Stimulated activated naive CD8-positive, alpha-beta T cell treated with anti-CD3 and anti-CD28 coated beads, Interleukin-15, Interleukin-2, amounts not matched to agents 100 ng/mL and 50 ng/mL, for 24 hours (primary cell): ENCODE measurements around the gene GORASP2.
A peak's percentile ranks its signal among the peaks of the same experiment; 100 is the strongest.

ENCODE experiments used
- H3K27ac Mint-ChIP-seq: one replicate; pipeline ENCODE4 v1.8.0; 2021; ENCODE audit warnings: mild to moderate bottlenecking, mixed read lengths
- H3K27me3 Mint-ChIP-seq: one replicate; pipeline ENCODE4 v1.8.0; 2021; ENCODE audit warnings: mixed read lengths
- H3K36me3 Mint-ChIP-seq: one replicate; pipeline ENCODE4 v1.8.0; 2021; ENCODE audit warnings: low read depth, mixed read lengths
- H3K4me1 Mint-ChIP-seq: one replicate; pipeline ENCODE4 v1.8.0; 2021; ENCODE audit warnings: low read depth, mixed read lengths
- H3K4me3 Mint-ChIP-seq: one replicate; pipeline ENCODE4 v1.8.0; 2021; ENCODE audit warnings: mild to moderate bottlenecking, mixed read lengths
- H3K9me3 Mint-ChIP-seq: one replicate; pipeline ENCODE4 v1.8.0; 2021; ENCODE audit warnings: mixed read lengths

The GORASP2 gene

DNA sequence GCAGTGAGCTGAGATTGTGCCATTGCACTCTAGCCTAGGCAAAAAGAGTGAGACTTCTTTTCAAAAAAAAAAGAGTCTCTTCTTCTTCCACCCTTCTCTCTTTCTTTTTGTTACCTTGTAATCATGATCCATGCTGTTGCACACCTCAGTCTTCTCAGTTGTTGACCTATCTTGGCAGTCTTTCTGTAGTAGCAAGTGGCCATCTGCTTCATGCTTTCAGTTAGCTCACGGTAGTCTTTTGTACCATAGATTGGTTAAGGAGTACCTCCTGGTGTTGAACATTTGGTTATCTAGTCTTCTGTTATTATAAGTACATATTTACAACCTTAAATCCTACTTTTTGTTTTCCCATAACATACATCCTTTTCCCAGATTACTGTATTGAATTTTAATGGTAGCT is 3.1 kb downstream of the GORASP2 start:
- Mint-ChIP-seq H3K4me1 (peaks cover 57% of the 10 kb centered on the region), H3K9me3 (no peaks in the 10 kb centered on the region), H3K27ac (no peak overlapping the region), H3K4me3 (peak overlapping the region; percentile 9), H3K27me3 (no peaks in the 10 kb centered on the region), H3K36me3 (peaks cover 56% of the 10 kb centered on the region)

DNA sequence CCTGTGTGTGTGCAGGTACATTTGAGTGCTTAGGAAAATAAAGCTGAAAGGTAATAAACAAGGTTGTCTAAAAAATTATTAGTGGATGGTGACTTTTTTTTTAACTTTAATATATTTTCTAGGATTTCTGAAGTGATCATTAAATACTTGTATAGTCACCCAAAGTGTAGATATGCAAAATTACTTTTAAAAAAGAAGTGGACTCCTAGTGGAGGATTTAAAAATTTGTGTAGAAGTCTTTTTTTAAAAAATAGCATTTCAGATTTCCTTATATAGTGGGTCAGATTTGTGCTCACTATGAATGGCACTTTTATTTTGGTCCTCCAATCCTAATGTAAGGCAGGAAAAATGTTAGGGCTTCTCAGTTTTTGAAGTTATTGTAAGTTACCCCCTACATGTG is 3.9 kb downstream of the GORASP2 start:
- Mint-ChIP-seq H3K36me3 (peaks cover 64% of the 10 kb centered on the region), H3K27me3 (no peaks in the 10 kb centered on the region), H3K9me3 (no peaks in the 10 kb centered on the region), H3K4me3 (no peak overlapping the region), H3K27ac (no peak overlapping the region), H3K4me1 (peaks cover 60% of the 10 kb centered on the region)

DNA sequence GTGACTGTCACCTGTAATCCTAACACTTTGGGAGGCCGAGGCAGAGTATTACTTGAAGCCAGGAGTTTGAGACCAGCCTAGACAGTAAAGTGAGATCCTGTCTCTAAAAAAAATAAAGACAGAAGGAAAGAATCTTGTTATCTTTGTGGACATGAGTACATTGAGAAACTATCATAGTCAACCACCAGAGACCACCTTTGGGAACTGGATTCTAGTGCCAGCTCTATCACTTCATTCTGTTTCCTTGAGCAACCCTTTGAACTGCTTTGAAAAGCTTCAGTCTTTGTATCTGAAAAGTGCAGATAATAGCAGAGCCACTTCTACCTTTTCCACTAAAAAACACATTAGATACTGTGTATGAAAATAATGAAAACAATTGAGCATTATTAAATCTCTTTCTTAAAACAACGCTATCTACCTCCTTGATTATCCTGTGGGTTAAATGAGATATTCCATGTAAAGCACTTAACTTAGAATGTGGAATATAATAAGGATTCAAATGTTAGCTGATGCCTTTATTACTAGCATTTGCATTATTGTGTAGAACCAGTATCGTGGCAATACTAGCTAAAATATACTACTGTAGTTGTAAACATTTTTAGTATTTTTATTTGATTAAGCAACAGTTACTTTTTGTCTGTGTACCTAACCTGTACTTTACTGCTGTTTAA is 8.8 kb downstream of the GORASP2 start:
- H3K9me3 Mint-ChIP-seq, result no peaks in the 10 kb centered on the region
- H3K4me3 Mint-ChIP-seq, result no peak overlapping the region
- H3K27me3 Mint-ChIP-seq, result no peaks in the 10 kb centered on the region
- H3K4me1 Mint-ChIP-seq, result peaks cover 67% of the 10 kb centered on the region
- peaks cover 59% of the 10 kb centered on the region for H3K36me3 Mint-ChIP-seq
- no peak overlapping the region for H3K27ac Mint-ChIP-seq

DNA sequence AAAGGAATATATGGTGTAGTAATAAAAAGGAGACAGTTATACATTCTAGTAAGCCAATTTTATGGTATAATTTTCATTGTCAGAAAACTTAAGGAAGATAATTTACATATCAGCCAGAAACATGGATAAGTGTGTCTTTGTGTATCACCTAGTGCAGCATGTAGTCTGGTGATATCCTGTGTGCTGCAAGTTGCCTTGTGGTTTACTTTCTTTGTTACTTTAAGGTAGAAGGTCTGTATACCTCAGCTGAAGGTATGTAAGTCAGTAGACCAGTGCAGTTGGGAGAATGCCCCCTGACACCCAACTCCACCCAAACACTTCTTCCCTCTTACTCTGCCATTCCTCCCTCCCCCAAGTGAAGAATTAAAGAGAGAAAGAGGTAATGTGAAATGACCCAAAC is 11.0 kb downstream of the GORASP2 start:
- H3K27me3 Mint-ChIP-seq, result no peaks in the 10 kb centered on the region
- H3K36me3 Mint-ChIP-seq, result peaks cover 43% of the 10 kb centered on the region
- peaks cover 78% of the 10 kb centered on the region for H3K4me1 Mint-ChIP-seq
- no peaks in the 10 kb centered on the region for H3K9me3 Mint-ChIP-seq
- H3K27ac Mint-ChIP-seq, result no peak overlapping the region
- H3K4me3 Mint-ChIP-seq, result no peak overlapping the region

DNA sequence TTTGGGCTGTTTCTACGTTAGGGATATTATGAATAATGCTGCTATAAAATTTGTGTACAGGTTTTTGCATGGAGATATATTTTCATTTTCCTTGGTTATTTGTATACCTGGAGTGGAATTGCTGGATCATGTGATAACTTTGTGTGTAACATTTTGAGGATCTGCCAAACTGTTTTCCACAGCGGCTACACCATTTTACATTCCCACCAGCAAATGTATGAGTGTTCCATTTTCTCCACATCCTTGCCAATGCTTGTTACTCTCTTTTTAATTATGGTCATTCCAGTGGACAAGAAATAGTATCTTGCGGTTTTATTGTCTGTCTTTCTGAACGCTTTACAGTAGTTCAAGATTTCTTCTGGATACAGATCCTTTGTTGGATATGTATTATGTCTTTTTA is 13.6 kb downstream of the GORASP2 start:
- no peaks in the 10 kb centered on the region for H3K9me3 Mint-ChIP-seq
- no peaks in the 10 kb centered on the region for H3K27me3 Mint-ChIP-seq
- H3K27ac Mint-ChIP-seq, result no peak overlapping the region
- H3K4me3 Mint-ChIP-seq, result no peak overlapping the region
- H3K36me3 Mint-ChIP-seq, result peaks cover 28% of the 10 kb centered on the region
- H3K4me1 Mint-ChIP-seq, result peaks cover 72% of the 10 kb centered on the region

DNA sequence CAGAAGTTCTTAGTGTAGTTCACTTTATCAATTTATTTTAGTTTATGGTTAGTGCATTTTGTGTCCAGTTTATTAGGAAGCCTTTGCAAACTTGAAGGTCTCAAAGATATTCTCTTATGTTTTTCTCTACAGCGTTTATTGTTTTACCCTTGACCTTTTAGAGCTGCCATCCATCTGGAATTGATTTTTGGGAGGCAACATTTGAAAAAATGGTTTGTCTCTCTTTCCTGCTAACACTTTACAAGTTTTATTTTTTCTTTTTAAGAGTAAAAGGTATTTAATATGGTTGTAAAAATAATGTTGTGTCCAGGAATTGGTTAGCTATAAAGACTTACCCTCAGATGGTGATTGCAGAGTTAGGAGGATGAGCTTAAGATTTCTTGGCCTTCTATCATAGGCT is 14.0 kb downstream of the GORASP2 start:
- peaks cover 25% of the 10 kb centered on the region for H3K36me3 Mint-ChIP-seq
- H3K4me1 Mint-ChIP-seq, result peaks cover 68% of the 10 kb centered on the region
- no peak overlapping the region for H3K27ac Mint-ChIP-seq
- no peak overlapping the region for H3K4me3 Mint-ChIP-seq
- H3K9me3 Mint-ChIP-seq, result no peaks in the 10 kb centered on the region
- no peaks in the 10 kb centered on the region for H3K27me3 Mint-ChIP-seq

DNA sequence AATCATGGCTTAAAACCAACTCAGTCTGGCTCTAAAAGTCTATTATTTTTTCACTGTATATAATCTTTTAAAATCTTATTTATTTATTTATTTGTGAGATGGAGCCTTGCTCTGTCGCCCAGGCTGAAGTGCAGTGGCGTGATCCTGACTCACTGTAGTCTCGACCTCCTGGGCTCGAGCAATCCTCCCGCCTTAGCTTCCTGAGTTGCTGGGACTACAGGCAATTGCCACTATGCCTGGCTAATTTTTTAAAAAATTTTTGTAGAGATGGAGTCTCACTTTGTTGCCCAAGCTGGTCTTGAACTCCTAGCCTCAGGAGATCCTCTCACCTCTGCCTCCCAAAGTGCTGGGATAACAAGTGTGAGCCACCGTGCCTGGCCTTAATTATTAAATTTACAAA is 14.5 kb downstream of the GORASP2 start:
- Mint-ChIP-seq H3K27me3 (no peaks in the 10 kb centered on the region), H3K4me1 (peaks cover 62% of the 10 kb centered on the region), H3K9me3 (no peaks in the 10 kb centered on the region), H3K36me3 (peaks cover 22% of the 10 kb centered on the region), H3K27ac (no peak overlapping the region), H3K4me3 (no peak overlapping the region)

DNA sequence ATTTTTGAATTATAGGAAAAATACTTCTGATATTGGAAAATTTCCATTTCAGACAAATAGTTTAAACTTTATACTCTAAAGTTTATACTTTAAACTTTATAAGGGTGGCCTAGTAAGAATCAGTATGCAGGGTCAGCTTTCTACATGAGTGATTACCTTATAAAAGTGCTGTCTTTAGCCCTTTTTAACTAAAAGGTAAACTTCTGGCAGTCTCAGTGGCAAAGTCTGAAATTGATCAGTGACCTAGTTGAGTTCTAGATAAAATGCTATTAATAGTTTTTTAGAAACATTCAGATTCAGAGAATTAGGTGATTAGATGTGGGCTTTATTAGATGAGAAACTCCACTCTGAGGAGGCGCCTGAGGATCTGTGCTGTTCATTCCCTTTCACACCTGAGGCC is 15.5 kb downstream of the GORASP2 start:
- Mint-ChIP-seq H3K4me1 (peaks cover 55% of the 10 kb centered on the region), H3K36me3 (peaks cover 19% of the 10 kb centered on the region), H3K9me3 (no peaks in the 10 kb centered on the region), H3K4me3 (no peak overlapping the region), H3K27me3 (no peaks in the 10 kb centered on the region), H3K27ac (no peak overlapping the region)

DNA sequence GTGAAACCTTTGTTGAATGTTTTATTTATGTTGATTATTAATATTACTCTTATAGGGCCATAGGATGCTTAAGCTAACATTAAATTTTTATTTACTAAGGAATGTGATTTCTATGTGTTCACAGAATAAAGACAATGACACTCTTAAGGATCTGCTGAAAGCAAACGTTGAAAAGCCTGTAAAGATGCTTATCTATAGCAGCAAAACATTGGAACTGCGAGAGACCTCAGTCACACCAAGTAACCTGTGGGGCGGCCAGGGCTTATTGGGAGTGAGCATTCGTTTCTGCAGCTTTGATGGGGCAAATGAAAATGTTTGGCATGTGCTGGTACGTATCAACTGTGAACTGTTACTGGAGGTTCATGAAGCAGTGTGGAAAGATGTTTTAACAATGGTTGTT is 20.4 kb downstream of the GORASP2 start:
- H3K4me3 Mint-ChIP-seq, result no peak overlapping the region
- peaks cover 15% of the 10 kb centered on the region for H3K4me1 Mint-ChIP-seq
- no peak overlapping the region for H3K27ac Mint-ChIP-seq
- no peaks in the 10 kb centered on the region for H3K27me3 Mint-ChIP-seq
- no peaks in the 10 kb centered on the region for H3K9me3 Mint-ChIP-seq
- H3K36me3 Mint-ChIP-seq, result peaks cover 53% of the 10 kb centered on the region

DNA sequence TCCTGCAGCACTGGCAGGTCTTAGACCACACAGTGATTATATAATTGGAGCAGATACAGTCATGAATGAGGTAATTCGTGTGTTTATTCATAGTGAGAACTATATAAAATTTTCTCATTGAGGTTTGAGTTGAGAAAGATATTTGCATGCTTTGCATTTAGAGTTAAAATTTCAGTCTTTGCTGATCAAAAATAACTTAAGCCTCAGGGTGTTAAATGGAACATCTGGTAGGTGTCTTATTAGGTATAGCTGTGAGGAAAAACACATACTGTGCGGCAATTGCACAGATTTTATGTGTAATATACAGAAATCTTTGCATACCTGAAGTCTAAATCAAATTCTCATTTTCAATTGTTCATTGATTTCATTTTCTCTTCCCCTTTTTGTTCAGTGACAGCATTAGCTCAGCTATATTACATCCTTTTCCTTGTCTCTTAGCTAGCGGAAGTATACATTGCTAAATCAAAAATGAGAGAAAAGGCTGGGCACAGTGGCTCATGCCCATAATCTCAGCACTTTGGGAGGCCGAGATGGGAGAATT is 21.2 kb downstream of the GORASP2 start:
- Mint-ChIP-seq H3K4me1 (peaks cover 8% of the 10 kb centered on the region), H3K4me3 (no peak overlapping the region), H3K9me3 (no peaks in the 10 kb centered on the region), H3K36me3 (peaks cover 58% of the 10 kb centered on the region), H3K27me3 (no peaks in the 10 kb centered on the region), H3K27ac (no peak overlapping the region)

DNA sequence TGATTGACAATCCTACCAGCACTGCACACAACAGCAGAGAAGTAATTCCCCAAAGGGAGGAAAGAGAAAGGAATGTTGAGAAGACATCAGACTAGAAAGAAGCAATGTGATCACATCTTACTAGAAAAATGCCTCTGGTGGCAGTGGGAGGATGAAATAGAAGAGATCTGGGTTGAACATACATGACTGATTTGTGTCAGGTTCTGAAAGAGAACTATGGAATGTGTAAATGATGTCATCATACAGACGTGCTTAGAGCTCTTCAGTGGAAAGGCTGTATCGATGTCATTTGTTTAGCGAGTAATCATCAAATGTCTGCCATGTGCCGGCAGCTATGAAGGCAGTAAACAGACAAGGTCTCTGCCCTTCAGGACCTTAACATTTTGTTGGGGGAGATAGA is 24.9 kb downstream of the GORASP2 start:
- Mint-ChIP-seq H3K4me3 (no peak overlapping the region), H3K27ac (no peak overlapping the region), H3K9me3 (no peaks in the 10 kb centered on the region), H3K36me3 (peaks cover 76% of the 10 kb centered on the region), H3K27me3 (no peaks in the 10 kb centered on the region), H3K4me1 (peaks cover 3% of the 10 kb centered on the region)

DNA sequence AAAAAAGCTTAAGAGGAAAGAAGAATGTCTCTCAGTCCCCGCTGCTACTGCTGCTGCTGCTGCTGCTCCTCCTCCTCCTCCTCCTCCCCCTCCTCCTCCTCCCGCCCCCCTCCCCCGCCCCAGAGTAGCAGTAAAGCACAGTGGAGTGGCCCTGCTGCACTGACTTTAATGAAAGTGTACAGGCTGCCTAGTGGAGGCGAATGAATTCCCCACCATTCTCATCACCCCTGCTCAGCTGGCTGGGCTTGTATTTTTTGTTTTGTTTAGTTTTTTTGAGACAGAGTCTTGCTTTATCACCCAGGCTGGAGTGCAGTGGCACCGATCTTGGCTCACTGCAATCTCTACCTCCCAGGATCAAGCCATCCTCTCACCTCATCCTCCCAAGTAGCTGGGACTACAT is 34.3 kb downstream of the GORASP2 start:
- Mint-ChIP-seq H3K36me3 (peaks cover 80% of the 10 kb centered on the region), H3K27me3 (no peaks in the 10 kb centered on the region), H3K4me1 (no peaks in the 10 kb centered on the region), H3K9me3 (no peaks in the 10 kb centered on the region), H3K27ac (no peak overlapping the region), H3K4me3 (no peak overlapping the region)

DNA sequence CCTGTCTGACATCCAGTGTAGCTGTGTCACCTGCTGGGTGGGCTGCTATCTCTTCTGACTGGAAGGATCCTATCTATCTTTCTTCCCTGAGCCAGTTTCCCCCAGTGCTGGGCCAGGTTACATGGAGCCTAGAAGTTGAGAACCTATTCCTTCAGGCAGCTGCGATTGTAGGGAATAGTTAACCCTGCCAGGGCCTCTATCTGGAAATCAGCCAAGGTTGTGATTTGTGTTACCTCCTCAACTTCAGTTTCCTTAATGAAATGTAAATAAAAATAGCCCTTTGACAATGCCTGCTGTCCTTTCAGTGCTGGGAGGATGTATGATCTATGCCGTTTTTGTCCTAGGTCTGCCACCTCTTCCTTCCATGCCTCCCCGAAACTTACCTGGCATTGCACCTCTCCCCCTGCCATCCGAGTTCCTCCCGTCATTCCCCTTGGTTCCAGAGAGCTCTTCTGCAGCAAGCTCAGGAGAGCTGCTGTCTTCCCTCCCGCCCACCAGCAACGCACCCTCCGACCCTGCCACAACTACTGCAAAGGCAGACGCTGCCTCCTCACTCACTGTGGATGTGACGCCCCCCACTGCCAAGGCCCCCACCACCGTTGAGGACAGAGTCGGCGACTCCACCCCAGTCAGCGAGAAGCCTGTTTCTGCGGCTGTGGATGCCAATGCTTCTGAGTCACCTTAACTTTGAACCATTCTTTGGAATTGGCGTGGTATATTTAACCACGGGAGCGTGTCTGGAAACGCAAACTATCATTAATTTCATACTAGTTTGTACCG is 36.6 kb downstream of the GORASP2 start:
- Mint-ChIP-seq H3K4me3 (no peak overlapping the region), H3K9me3 (no peaks in the 10 kb centered on the region), H3K36me3 (peaks cover 66% of the 10 kb centered on the region), H3K27me3 (no peaks in the 10 kb centered on the region), H3K27ac (no peak overlapping the region), H3K4me1 (no peaks in the 10 kb centered on the region)

DNA sequence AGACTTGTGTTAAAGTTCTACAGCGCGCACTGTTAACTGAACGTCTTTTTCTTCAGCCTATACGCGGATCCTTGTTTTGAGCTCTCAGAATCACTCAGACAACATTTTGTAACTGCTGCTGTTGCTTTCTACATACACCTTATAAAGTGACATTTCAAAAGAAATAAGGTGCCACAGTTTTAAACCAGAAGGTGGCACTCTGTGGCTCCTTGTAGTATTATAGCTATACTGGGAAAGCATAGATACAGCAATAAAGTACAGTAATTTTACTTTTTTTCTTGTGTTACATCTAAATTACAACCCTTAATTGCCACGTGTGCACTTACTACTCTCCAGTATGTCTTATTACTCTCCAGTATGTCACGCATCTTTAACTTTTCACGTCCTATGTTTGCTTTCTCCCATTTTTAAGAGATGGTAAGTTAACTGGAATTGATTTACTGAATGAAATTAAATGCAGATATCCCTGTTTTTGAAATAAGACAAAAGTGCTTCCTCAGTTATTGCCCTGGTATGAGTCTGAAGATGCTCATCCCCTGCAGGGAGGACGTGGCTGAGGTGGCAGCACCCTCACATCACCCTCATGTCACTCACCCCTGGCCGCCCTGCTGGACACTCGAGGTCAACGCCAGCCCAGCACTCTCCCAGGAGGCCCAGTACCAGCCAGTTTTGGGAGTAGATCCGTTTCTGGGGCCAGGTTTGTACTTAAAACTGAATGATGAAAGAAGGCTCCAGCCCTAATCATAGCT is 37.8 kb downstream of the GORASP2 start:
- Mint-ChIP-seq H3K27me3 (no peaks in the 10 kb centered on the region), H3K4me3 (no peak overlapping the region), H3K36me3 (peaks cover 57% of the 10 kb centered on the region), H3K27ac (no peak overlapping the region), H3K4me1 (no peaks in the 10 kb centered on the region), H3K9me3 (no peaks in the 10 kb centered on the region)

DNA sequence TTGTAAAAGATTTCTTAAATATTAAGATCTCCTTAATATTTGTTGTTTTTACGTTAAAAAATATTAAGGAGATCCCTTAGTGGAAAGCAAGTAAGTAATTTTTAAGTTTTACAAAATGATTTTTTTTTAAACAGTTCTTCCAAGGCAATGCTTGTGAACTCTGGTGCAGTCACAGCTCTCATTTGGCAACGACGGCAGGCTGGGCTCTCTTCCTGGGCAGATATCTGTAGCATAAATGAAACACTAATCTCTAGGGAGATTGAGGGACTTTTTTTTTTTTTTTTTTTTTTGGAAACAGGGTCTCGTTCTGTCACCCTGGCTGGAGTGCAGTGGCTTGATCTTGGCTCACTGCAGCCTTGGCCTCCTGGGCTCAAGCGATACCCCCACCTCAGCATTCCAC is 38.5 kb downstream of the GORASP2 start:
- H3K36me3 Mint-ChIP-seq, result peaks cover 50% of the 10 kb centered on the region
- H3K4me1 Mint-ChIP-seq, result no peaks in the 10 kb centered on the region
- no peak overlapping the region for H3K27ac Mint-ChIP-seq
- H3K27me3 Mint-ChIP-seq, result no peaks in the 10 kb centered on the region
- no peaks in the 10 kb centered on the region for H3K9me3 Mint-ChIP-seq
- no peak overlapping the region for H3K4me3 Mint-ChIP-seq
